Dedifferentiated amniotic fluid mesenchymal stem cell (primary cell): Measurements from ENCODE around the gene MIPEP.
"Not testable (repeated sequence)": the region's sequence is repeated elsewhere in the genome, so short reads cannot be mapped to it uniquely, and the experiment has no call there.

Experiments
- DNase-seq: peaks from one replicate; pipeline ENCODE4 v3.0.0-alpha.2; 2016; ENCODE audit errors: extremely low spot score

Gene MIPEP

GRCh38 chr13:23889615-23890607 lies 711 bp upstream of the MIPEP start:
- no peak for DNase-seq

- not testable (repeated sequence) for DNase-seq
These were observed 4.8 kb downstream of the MIPEP start for GRCh38 chr13:23884361-23884760.

GRCh38 chr13:23883255-23883654 lies 5.9 kb downstream of the MIPEP start:
- no peak for DNase-seq

GRCh38 chr13:23881402-23881800 lies 7.8 kb downstream of the MIPEP start:
- not testable (repeated sequence) for DNase-seq

GRCh38 chr13:23880493-23881401 lies 8.5 kb downstream of the MIPEP start:
- DNase-seq = not testable (repeated sequence)

GRCh38 chr13:23877286-23877685 lies 11.9 kb downstream of the MIPEP start:
- DNase-seq = no peak

GRCh38 chr13:23876265-23876664 lies 12.9 kb downstream of the MIPEP start:
- no peak for DNase-seq

- peak; percentile 47 for DNase-seq
These were observed 17.5 kb downstream of the MIPEP start for GRCh38 chr13:23871616-23872220.

- no peak for DNase-seq
These were observed 18.7 kb downstream of the MIPEP start for GRCh38 chr13:23870356-23871140.

GRCh38 chr13:23868521-23868920 lies 20.7 kb downstream of the MIPEP start:
- no peak for DNase-seq

GRCh38 chr13:23867027-23867491 lies 22.1 kb downstream of the MIPEP start:
- DNase-seq = no peak

GRCh38 chr13:23866420-23867026 lies 22.7 kb downstream of the MIPEP start:
- DNase-seq = no peak

- no peak for DNase-seq
These were observed 23.3 kb downstream of the MIPEP start for GRCh38 chr13:23865906-23866305.

- no peak for DNase-seq
These were observed 24.2 kb downstream of the MIPEP start for GRCh38 chr13:23865026-23865425.

- DNase-seq = no peak
These were observed 27.9 kb downstream of the MIPEP start for GRCh38 chr13:23861310-23861709.

- no peak for DNase-seq
These were observed 29.3 kb downstream of the MIPEP start for GRCh38 chr13:23859904-23860303.

GRCh38 chr13:23859455-23859854 lies 29.7 kb downstream of the MIPEP start:
- DNase-seq = no peak

GRCh38 chr13:23858546-23858945 lies 30.7 kb downstream of the MIPEP start:
- no peak for DNase-seq

GRCh38 chr13:23856008-23856750 lies 33.0 kb downstream of the MIPEP start:
- DNase-seq = no peak

GRCh38 chr13:23855360-23855759 lies 33.8 kb downstream of the MIPEP start:
- no peak for DNase-seq
